ENCODE measurements around the gene CHCHD6.

DNA sequence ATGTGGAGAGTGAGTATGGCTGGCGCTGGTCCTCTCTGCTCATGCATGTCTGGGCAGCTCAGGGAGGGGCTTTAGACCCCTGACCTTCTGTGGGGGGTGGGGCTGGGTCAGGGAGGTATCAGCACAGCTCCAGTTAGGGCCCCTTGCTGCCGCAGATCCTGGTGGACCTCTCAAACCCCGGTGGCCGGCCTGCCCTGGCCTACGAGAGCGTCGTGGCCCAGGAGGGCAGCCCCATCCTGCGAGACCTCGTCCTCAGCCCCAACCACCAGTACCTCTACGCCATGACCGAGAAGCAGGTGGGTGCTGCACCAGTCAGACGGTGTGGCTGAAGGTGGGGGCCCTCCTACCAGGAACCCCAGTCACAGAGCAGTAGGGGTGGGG is 299.1 kb downstream of the CHCHD6 start:
- TF ChIP-seq POLR2AphosphoS5 (IDR thresholded peaks at IDR 0.05; ENCODE audit: low read depth, low read length) (no peak), FOXP2 (optimal IDR thresholded peaks at IDR 0.05; ENCODE audit: borderline replicate concordance, extremely low read depth, extremely low read length, insufficient read depth) (no peak)
